HG02840 (cell line): ENCODE data around the gene EMILIN1.
A peak's percentile ranks its signal among the peaks of the same experiment; 100 is the strongest.

Experiments
- ATAC-seq: cut with Tn5 transposase; IDR thresholded peaks from one replicate; pipeline ENCODE4 v1.9.1; 2021; ENCODE audit warnings: mild to moderate bottlenecking, moderate library complexity, moderate number of reproducible peaks; ENCODE audit not compliant: unreplicated experiment, low FRiP score

The EMILIN1 gene

GRCh38 chr2:27078267-27079194, at the start of gene EMILIN1:
Gene EMILIN1 (plus strand): TSS chr2:27078615. CDS start chr2:27079066, 451 bp downstream.
- no peak for ATAC-seq

- ATAC-seq, result no peak
Measured at GRCh38 chr2:27029051-27029450, 49.4 kb upstream of the EMILIN1 start.

GRCh38 chr2:27032495-27033252, 45.7 kb upstream of the EMILIN1 start, which contains the start of gene TMEM214:
Gene TMEM214 (plus strand): TSS chr2:27032965. CDS start chr2:27033016, 51 bp downstream.
- ATAC-seq, result peak; percentile 79

GRCh38 chr2:27033253-27033852, 45.1 kb upstream of the EMILIN1 start:
- ATAC-seq, result peak; percentile 8

DNA sequence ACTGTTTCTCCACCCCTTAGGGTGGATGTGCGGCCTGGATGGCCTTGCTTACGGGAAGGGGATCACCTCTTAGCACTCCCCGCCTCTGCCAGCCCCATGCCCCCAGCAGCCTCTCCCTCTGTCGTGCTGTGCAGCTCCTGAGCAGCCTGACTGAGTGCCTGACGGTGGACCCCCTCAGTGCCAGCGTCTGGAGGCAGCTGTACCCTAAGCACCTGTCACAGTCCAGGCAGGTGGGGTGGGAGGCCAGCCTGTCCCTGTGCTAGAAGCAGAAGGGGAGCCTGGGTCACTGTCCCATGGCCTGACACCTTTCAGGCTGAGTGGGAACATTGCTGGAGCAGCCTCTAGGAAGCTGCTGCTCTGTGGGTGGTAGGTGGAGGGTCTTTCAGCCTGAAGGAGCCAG, 40.4 kb upstream of the EMILIN1 start:
- ATAC-seq, result no peak

GRCh38 chr2:27038631-27039339, 39.6 kb upstream of the EMILIN1 start:
- ATAC-seq, result no peak

GRCh38 chr2:27039426-27039825, 39.0 kb upstream of the EMILIN1 start:
- no peak for ATAC-seq

DNA sequence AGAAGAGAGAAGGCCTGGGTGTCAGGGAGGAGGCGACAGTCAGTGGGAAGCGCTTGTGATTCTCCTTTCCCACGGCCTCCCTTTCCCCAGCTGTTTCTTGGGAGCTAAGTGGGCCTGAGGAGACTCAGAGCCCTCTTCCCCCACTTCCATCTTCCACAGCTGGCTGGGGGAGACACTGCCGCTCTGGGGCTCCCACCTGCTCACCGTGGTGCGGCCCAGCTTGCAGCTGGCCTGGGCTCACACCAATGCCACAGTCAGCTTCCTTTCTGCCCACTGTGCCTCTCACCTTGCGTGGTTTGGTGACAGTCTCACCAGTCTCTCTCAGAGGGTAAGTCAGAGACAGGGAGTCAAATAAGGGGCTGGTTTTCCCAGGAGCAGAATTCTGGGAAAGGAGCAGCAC, 38.5 kb upstream of the EMILIN1 start:
- no peak for ATAC-seq

GRCh38 chr2:27040282-27040681, 38.1 kb upstream of the EMILIN1 start:
- no peak for ATAC-seq

GRCh38 chr2:27041752-27042151, 36.7 kb upstream of the EMILIN1 start:
- no peak for ATAC-seq

DNA sequence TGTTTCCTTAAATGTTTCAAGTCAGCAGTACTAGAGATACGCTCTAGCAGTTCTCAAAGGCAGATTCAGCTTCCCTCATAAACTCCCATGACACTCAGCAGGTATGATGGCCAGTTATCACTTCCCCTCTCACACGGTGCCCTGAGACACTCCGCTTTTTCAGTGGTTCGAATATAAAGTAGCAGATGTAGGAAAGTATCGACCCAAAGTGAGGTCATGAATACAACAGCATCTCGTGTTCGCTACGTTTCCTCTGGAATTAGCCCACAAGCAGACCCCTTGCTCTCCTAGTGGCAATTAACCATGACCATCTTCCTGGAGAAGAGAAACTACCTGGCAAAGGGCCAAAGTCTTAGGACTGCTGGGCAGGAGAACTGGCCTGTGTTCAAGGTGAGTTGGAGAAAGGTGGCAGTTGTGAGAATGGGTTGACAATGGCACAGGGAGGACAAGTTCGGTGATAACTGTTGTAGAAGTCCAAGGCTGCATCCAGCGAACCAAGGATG, 36.2 kb upstream of the EMILIN1 start:
- no peak for ATAC-seq

- no peak for ATAC-seq
Measured at GRCh38 chr2:27042985-27043634, 35.3 kb upstream of the EMILIN1 start.

DNA sequence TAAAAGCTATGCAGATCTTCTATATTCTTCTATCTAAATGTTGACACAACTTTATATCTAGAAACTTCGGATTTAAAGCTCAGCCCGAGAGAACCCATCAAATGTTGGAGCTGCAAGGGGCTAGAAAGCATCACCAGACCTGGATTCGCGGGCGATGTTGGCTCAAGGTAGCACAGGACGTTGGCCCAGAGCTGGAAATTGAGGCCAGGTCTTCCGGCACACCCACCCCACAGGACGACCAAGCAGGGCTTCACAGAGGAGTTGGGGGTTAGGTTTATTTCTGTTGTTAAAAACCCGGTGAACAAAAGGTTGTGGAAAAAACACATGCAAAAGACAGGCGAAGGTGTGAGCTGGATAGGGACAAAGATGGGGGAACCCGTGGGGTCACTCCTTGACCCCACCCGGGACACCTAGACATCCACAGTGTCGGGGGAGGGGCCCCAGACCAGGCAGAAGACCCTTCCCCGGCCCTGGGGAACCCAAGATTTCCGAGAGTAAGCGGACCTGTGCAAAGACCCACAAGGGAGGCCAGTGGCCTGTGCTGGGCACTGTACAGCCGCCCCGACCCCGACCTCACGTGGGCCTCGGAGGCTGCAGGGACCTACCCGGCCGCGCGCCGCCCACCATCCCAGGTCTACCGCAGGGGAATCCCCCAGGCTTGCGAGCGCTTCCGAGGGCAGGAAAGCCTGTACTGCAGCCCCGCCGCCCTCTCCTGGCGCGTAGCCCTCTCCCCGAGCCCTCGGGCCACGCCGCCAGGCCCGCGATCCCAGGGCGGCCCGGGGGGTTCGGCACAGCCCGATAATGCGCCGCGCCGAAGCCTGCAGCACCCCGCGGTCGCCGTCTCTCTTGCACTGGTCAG, 28.8 kb upstream of the EMILIN1 start:
- ATAC-seq, result peak; percentile 13

GRCh38 chr2:27050281-27050995, 28.0 kb upstream of the EMILIN1 start:
- ATAC-seq, result peak; percentile 51

- ATAC-seq, result peak; percentile 67
Measured at GRCh38 chr2:27050996-27051901, 27.2 kb upstream of the EMILIN1 start, which contains the start of gene AGBL5. Gene AGBL5 (plus strand): TSS chr2:27051668. CDS start chr2:27052959, 1,291 bp downstream.

DNA sequence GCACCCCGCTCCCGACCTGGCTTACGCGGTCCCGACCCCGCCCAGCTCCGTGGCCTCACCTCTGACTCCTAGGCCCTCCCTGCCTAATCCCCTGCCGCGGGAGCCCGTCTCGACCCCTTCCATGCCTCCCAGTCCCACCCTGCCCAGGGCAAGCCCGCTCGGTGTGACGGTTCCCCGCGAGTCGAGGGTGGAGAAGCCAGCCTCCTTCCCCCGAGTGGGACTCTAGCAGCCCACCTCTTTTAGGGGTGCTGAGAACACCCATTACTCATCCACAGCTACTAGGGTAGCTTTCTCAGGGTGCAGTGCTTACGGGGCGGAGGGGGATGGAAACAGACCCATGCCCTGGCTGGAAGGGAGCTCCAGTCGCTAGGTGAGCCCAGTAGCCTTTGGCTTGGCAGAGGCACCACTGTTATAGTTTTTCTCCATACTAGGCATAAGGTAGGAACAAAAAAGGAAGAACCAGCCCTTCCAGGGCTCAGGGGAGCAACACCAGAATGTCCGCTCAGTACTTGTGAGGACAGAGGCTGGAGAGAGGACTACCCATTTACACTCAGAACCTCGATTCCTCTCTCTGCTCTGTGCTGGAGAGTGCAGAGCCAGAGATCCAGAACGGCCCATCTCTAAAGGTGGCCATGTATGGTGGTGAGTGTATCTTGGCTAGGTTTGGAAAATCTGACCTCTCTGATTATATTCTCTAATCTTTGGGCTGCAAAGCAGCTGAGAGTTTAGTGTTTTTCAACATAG, 26.3 kb upstream of the EMILIN1 start:
- no peak for ATAC-seq
